Fibroblast of skin of back (primary cell): ENCODE data around the gene TBC1D24.

Experiments
- DNase-seq: peaks from one replicate; pipeline ENCODE4 v3.0.0-alpha.2; 2013

Gene TBC1D24

GRCh38 chr16:2450975-2451381, 23.9 kb upstream of the TBC1D24 start:
- no peak for DNase-seq

- DNase-seq: no peak
Measured at GRCh38 chr16:2451851-2452320, 23.0 kb upstream of the TBC1D24 start.

- no peak for DNase-seq
Measured at GRCh38 chr16:2452650-2453049, 22.3 kb upstream of the TBC1D24 start.

DNA sequence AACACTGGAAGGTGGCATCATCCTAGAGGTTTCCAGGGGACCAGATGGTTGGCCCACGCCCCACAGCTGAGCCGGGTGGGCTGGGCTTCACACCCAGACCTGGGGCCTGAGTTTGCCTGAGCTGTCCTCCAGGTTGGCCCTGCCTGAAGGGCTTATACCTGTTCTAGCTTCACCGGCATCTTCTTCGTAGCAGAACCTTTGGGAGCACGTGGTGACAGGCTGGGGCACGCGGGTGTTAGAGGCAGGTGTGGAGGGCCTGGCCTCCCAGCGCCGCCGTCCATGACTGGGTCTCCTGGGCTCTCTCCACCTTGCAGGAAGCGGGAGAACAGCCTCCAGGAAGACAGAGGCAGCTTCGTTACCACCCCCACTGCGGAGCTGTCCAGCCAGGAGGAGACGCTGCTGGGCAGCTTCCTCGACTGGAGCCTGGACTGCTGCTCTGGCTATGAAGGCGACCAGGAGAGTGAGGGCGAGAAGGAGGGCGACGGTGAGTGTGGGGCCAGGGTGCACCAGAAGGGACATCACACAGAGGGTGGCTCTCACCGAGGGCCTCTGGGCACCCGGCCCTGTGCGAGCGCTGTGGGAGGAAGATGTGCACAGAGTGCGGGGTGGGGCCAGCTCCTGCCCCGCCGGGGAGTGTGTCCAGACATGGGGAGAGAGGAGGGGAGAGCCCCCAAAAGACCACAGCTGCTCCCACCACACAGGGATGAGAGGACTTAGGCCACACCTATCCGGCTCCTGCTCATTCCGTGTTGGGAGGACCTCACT, 19.7 kb upstream of the TBC1D24 start:
- DNase-seq: no peak

DNA sequence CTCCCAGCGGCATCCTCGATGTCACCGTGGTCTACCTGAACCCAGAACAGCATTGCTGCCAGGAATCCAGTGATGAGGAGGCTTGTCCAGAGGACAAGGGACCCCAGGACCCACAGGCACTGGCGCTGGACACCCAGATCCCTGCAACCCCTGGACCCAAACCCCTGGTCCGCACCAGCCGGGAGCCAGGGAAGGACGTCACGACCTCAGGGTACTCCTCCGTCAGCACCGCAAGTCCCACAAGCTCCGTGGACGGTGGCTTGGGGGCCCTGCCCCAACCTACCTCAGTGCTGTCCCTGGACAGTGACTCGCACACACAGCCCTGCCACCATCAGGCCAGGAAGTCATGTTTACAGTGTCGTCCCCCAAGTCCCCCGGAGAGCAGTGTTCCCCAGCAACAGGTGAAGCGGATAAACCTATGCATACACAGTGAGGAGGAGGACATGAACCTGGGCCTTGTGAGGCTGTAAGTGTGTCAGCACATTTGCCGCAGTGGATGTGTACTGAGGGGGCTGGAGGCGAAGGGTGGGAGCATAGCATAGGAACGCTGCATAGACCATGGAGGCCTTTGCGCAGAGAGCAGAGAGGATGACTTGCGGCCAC, 18.3 kb upstream of the TBC1D24 start:
- no peak for DNase-seq

DNA sequence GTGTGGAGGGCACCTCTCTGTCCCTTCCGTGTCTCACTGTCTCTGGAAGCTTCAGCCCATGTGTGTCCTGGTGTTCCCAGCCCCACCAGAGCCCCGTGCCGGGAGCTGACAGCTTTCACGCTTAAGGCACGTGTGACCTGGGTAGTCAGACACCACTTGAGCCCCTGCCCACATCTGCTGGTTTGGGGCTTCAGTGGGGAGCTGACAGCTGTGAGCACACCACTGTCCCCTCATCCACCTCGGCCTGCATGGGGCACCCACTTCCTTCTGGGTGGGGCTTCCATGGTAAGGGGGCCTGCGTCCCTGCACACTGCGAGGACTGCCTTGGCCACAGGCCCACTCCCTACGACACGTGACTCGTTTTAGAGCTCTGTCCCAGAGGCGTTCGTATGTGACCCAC, 17.7 kb upstream of the TBC1D24 start:
- no peak for DNase-seq

DNA sequence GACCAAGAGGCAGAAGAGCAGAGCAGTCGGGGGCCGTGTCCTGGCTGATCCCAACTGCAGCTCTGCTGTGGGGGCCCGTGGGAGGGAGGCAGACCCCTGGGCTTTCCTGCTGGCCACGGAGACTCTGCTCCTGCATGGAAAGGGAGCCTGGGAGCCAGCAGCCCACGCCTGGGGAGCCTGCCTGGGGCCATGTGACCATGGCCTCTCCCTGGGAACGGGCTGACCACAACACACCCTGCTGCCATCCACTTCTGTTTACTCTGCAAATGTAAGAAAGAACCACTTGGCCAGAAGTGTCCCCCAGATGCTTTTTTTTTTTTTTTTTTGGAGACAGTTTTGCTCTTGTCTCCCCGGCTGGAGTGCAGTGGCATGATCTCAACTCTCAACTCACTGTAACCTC, 17.0 kb upstream of the TBC1D24 start:
- no peak for DNase-seq

DNA sequence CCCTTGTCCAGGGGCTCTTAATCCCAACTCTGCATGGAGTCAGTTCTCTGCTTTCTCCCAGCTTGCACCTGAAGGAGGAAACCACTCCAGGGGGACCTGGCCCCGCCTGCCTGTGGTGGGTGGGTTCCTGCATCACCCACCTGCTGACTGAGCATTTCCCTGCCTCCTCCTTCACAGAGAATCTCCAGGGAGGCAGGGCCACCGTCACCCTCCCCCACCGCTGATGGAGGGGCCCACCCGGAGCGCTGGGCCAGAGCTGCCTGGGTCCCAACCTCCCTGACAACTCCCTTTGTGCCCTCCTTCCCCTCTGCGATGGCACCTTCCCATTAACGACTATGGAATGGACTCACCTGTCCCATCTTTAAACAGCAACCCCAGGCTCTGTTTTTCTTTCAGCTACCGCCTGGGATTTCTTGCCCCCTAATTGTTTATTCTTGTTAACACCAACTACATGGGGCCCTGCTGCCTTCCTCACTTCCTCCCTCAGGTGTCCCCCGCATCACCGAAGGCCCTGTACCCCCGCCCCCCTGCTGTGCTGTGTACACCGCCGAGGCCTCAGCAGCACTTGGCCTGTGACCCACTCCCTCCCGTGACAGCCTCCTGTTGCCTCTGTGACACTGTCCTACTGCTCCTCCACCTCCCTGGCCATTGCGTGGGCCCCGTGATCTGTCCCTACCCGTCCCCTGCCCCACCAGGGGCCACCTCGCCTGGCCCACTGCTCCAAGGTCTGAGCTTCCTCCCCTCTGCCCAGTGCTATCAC, 15.9 kb upstream of the TBC1D24 start:
- DNase-seq: no peak

DNA sequence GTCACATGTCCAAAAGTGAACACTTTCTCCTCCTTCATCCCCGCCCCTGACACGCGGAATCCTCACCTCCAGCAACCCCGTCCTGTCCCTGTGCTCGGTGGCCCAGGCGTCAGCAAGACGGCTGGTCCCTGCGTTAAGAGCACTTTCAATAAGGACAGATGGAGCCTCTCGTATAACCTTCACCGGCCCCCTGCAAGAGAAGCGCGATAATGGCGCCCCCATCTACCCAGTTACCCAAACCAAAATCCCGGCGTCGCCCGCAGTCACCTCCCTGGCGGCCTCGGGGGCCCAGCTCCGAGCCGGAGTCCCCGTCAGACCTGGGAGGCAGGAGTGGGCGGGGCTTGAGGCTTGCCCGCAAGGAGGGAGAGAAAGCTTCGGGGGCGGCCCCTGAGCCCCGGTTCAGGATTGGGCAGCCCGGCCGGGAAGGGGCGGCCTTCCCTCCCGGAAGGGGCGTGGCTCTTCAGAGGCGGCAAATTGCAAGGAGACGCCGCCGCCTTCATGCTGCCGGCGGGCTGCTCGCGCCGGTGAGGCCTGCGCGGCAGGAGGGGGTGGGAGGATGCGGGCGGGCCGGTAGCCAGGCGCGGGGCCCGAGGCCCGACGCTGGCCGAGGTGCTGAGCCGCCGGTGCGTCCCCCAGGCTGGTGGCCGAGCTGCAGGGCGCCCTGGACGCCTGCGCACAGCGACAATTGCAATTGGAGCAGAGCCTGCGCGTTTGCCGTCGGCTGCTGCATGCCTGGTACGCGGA, 15.1 kb upstream of the TBC1D24 start, which contains the start of gene TEDC2:
TEDC2 (plus strand) TSS at position 463 of the 744 bp plus-strand sequence; CDS start at position 499, 36 bp downstream.
- DNase-seq: peak; percentile 94

- DNase-seq: no peak
Measured at GRCh38 chr16:2460391-2460713, 14.6 kb upstream of the TBC1D24 start.

DNA sequence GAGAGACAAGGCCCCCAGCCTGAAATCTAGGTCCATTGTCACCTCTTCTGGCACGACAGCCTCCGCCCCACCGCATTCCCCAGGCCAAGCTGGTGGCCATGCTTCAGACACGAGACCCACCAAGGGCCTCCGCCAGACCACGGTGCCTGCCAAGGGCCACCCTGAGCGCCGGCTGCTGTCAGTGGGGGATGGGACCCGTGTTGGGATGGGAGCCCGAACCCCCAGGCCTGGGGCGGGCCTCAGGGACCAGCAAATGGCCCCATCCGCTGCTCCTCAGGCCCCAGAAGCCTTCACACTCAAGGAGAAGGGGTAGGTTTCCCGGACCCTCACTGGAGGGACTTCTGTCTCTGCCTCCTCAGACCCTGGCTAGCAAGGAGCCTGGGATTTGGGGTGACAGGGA, 14.0 kb upstream of the TBC1D24 start:
- no peak for DNase-seq

- no peak for DNase-seq
Measured at GRCh38 chr16:2462031-2462866, 12.7 kb upstream of the TBC1D24 start.

DNA sequence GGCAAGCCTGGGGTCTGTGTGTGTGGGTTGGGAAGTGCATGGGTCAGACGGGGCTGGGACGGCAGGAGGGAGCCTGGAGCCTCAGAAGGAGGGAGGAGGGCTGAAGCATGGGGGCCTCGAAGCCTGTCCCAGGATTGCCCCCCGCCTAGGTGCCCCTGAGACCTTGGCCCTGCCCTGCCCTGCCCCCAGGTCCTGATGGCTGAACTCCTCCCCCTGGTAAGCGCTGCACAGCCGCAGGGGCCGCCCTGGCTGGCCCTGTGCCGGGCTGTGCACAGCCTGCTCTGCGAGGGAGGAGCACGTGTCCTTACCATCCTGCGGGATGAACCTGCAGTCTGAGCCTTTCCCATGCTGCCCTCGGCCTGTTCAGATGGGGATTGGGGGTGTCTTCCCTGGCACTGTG, 10.6 kb upstream of the TBC1D24 start:
- DNase-seq: no peak

- DNase-seq: no peak
Measured at GRCh38 chr16:2465653-2466415, 9.1 kb upstream of the TBC1D24 start.

- DNase-seq: no peak
Measured at GRCh38 chr16:2466667-2467527, 8.0 kb upstream of the TBC1D24 start.

DNA sequence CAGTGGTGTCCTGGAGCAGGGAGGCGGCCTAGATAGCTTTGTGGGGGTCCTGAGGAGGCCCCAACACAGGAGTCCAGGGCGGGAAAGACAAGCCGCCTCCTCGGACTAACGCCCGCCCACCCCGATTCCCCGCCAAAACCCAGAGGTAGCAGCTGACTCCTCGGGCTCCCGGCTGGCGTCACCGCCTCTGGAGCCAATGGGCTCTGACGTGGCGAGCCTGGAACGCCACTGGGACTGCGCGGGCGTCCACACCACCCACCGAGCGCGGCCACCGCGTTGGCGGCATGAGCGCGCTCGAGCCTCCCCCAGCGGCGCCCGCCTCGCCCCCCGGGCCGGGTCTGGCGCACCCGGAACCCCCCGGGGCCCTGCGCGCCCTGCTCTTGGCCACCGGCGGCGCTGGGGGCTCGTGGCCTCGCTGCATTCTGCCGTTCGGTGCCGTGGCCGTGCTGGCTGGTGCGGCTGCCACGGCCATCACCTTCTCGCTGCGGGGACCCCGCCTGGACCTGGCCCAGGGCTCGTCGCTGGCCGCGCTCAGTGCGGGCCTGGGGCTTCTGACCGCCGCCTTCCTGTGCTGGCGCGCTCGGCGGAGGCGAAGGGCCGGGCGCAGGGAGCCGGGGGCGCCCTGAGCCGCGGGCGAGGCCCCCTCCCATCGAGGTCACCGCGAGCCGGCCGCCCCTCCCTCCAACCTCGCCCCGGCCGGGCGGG, 7.2 kb upstream of the TBC1D24 start:
- DNase-seq: peak; percentile 81

DNA sequence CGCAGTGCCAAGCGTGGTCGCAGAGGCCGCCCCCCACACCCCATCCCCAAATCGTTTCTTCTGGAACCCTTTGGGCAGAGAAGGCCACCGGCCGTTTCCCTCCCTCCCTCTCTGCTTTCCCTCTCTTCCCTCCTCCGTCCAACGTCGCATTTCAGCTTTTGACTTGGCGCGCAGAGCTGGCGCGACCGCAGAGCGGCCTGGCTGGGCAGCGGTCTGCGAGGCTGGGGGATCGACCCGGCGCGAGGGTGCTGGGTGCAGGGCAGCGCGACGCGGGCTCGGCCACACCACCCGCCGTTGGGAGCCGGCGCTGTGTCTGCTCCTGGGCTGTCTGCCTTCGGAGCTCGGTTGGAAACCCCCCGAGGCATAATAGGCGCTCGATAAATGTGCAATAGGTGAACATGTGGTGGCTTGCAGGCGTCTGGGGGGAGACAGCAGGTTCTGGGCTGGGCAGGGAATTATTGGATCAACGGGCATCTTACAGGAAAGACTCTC, 6.6 kb upstream of the TBC1D24 start:
- DNase-seq: no peak

DNA sequence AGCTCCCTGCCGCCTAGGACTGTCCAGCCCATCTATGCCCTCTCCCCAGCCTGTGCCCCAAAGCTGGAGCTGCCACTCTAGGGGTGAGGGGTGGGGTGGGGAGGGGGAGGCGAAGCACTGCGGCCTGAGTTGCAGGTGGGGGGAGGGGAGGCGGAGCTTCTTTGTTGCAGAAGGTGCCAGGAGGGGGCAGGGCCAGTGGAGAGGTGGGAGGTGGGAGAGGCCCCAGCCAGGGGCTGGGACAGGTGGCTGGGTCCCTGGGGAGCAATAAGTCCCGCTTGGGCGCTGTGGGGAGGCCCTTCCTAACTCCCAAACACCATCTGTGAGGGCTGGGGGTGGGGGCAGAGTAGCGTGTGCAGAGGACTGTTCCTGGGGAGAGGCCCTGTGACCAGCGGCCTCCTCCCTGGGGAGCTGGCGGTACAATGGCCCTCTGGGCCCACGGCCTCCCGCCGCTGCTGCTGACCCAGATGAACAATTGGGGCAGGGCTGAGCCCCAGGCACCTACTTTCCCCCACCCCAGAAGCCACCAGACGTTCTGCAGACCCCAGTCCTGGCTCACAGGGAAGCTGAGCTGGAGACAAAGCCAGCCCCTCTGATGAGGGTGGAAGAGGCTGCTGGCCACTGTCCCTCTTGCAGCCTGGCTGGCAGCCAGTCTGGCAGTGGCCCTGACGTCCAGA, 6.1 kb upstream of the TBC1D24 start:
- DNase-seq: no peak
